GM12801 (cell line): Measurements from ENCODE around the gene MME.

ENCODE experiments used
- TF ChIP-seq, protein P1 (sequence below): IDR thresholded peaks from one replicate; pipeline ENCODE4 v1.5.1; 2011; ENCODE audit warnings: control low read depth; ENCODE audit not compliant: insufficient read length; ENCODE audit errors: extremely low read depth

The MME gene

DNA sequence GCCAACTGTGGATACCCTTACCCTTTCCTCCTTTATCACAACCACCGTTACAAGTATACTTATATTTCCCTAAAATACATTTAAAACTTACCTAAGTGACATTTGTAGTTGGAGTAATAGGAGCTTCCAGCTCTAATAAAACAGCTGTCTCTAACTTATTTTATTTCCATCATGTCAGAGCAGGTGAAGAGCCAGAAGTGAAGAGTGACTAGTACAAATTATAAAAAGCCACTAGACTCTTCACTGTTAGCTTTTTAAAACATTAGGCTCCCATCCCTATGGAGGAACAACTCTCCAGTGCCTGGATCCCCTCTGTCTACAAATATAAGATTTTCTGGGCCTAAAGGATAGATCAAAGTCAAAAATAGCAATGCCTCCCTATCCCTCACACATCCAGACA lies 102.3 kb downstream of the MME start:
- TF ChIP-seq, protein P1, sequence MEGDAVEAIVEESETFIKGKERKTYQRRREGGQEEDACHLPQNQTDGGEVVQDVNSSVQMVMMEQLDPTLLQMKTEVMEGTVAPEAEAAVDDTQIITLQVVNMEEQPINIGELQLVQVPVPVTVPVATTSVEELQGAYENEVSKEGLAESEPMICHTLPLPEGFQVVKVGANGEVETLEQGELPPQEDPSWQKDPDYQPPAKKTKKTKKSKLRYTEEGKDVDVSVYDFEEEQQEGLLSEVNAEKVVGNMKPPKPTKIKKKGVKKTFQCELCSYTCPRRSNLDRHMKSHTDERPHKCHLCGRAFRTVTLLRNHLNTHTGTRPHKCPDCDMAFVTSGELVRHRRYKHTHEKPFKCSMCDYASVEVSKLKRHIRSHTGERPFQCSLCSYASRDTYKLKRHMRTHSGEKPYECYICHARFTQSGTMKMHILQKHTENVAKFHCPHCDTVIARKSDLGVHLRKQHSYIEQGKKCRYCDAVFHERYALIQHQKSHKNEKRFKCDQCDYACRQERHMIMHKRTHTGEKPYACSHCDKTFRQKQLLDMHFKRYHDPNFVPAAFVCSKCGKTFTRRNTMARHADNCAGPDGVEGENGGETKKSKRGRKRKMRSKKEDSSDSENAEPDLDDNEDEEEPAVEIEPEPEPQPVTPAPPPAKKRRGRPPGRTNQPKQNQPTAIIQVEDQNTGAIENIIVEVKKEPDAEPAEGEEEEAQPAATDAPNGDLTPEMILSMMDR = no peak

DNA sequence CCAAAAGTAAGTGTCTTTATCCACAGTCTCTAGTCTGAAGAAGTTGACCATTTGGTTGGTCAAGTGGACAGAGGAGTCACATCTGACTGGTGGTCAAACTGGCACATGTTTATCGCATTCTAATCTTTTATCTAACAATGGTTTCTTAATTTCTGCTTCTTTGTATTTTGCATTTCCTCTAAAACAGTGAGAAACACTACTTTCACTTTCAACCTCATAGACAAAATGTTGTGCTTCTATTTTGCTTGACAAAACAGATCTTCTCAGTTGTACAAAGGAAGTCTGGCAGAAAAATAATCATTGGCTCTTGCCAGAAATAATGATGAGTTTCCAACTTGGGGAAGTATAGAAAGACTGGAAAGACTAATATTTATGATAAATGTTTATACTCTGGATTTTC lies 103.9 kb downstream of the MME start:
- TF ChIP-seq, protein P1 = no peak

DNA sequence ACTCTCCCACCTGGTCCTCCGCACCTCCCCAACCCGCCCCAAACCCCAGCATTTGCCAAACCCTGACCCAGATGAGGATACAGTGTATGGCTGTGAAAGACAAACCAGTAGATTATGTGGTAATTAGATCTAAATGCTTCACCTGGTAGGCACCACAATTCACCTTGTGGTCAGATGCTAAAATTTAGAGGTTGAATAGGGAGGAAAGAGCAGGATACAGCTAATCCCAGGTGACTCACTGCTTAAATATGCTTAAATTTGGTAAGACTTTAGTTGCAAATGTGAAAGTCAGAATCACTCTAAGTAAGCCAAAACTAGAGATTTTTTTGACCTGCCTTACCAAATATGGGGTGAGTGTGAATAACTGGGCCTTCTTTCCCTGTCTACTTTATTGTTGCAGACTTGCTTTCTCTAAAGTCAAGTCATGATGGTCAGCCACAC lies 105.5 kb downstream of the MME start:
- TF ChIP-seq, protein P1 = no peak

DNA sequence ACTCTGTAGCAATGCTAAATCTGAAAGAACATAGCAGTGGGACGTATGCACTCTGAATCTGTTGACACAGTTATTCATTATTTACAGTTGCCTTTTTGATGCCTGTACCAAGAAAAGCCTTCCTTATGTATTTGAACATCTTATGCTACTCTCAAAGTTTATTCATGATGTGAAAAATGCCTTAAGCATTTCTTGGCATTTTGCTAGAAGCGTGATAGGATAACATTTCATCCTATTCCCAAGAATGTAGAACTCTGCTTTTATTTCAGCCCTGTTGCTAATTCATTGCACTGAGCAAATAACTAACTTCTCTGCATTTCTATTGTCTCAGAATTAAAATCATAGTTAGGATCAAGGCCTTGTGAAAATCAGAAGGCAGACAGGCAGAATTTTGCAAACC lies 107.9 kb downstream of the MME start:
- TF ChIP-seq, protein P1 = no peak

- TF ChIP-seq, protein P1 = no peak
These were observed 109.4 kb downstream of the MME start for GRCh38 chr3:155189478-155189877.

DNA sequence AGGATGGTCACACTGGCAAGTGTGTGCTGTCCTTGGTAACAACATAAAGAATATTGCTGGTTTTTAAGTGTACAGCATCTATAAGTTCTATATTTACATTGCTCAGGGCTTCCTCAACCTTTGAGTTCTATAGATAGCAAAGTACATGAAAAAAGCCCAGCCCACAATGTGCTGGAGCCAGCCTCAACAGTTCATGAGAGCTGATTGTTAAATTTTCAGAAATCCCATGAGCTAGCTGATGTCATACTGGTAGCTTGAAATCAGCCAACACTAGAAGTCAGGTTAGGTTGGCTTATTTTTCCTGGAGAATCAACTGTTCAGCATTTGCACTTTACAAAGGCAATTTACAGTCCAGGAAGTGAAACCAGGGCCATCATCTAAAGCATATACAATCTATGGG lies 110.6 kb downstream of the MME start:
- TF ChIP-seq, protein P1 = no peak

DNA sequence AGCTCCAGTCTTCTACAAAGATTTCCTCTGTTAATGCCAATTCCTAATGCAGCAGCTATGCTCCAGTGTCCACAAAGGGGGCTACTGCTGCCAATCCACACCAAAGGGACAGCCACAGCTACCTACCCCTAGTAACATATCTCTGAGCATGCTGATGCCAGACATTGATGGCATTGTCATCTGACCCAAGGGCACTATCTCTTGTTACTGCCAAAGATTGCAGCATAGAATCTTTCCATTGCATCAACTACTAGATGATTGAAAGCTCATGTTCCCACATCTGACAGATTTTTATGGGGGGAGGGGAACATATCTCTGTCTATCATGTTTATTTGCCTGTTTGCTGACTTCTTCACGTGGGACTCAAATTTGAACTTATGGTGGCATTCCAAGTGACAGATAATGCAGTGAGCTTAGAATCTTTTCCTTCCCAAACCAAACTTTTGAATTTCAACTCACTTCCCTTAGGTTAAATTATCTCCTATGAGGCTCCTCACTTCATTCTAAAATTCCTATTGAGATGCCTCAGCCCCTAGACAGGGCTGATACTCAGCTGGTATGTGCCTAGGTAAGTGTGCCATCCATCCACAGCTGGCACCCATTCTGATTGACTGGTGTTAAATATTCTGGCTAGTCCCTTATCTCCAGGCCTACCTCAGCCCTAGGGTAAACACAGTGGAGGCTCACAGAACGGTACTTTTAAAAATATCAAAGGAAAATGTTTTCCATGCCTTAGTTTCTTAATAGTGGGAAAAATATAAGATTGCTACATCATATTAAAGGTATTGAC lies 113.0 kb downstream of the MME start:
- TF ChIP-seq, protein P1 = no peak
